HFF-Myc (cell line): ENCODE data around the gene PRLR.

Experiments used
- DNase-seq: peaks from one replicate; pipeline ENCODE4 v3.0.0-alpha.2; 2011; ENCODE audit warnings: low read depth; ENCODE audit errors: extremely low read depth
- H3K4me3 ChIP-seq: replicated peaks from 2 replicates; pipeline ENCODE4 v1.5.1; 2011; ENCODE audit warnings: low read depth, mild to moderate bottlenecking, control low read depth, low read length
- CTCF ChIP-seq: IDR thresholded peaks from 2 replicates; pipeline ENCODE4 v1.5.1; 2012; ENCODE audit warnings: mild to moderate bottlenecking, low read depth, low read length, control low read depth; ENCODE audit errors: missing control alignments

PRLR gene

DNA sequence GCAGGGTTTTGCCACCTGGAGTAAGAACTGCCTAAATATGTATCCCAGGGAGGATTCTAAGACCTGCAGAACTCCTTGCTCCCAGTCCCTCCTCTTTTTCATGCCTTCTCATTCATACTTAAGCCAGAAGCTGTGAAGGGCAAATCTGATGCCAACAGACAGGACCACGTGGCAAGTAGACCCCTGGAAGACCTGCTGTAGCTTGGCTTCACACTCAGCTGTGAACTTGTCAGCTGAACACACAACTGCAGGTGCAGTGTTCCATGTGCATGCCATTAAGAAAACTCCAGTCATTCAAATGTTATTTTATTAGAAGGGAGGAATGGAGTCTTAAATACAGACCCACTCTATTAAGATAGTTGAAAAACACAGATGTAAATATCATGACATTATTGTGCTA, 103.3 kb downstream of the PRLR start:
- DNase-seq = no peak
- no peak overlapping the region for H3K4me3 ChIP-seq
- no peak for TF ChIP-seq CTCF

DNA sequence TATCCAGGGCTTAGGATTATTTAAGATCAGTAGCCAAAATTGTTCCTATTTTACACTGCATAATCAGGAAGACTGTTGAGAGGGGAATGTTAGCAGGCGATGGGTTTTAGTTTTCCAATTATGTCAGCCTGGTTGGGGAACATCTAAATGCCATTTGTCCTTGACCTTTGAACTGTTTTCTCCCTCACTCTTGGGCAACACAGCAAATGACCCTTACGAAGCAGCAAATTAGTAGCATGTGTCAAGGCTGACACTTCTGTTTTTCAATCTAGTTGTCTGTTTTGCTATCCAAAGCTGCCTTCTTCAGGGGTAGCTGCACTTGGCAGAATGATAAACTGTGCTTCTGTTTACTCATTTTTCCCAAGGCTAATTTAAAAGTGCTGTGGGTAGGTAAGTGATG, 104.5 kb downstream of the PRLR start:
- no peak for TF ChIP-seq CTCF
- no peak for DNase-seq
- no peak overlapping the region for H3K4me3 ChIP-seq

GRCh38 chr5:35124932-35125331, 105.4 kb downstream of the PRLR start:
- DNase-seq = no peak
- no peak overlapping the region for H3K4me3 ChIP-seq
- TF ChIP-seq CTCF = no peak

- no peak overlapping the region for H3K4me3 ChIP-seq
- DNase-seq = no peak
- TF ChIP-seq CTCF = no peak
These were observed 107.5 kb downstream of the PRLR start for GRCh38 chr5:35122819-35123218.

- no peak for TF ChIP-seq CTCF
- DNase-seq = no peak
- no peak overlapping the region for H3K4me3 ChIP-seq
These were observed 109.6 kb downstream of the PRLR start for GRCh38 chr5:35120715-35121114.

- no peak for DNase-seq
- TF ChIP-seq CTCF = no peak
- H3K4me3 ChIP-seq = no peak overlapping the region
These were observed 112.3 kb downstream of the PRLR start for GRCh38 chr5:35117967-35118366.

DNA sequence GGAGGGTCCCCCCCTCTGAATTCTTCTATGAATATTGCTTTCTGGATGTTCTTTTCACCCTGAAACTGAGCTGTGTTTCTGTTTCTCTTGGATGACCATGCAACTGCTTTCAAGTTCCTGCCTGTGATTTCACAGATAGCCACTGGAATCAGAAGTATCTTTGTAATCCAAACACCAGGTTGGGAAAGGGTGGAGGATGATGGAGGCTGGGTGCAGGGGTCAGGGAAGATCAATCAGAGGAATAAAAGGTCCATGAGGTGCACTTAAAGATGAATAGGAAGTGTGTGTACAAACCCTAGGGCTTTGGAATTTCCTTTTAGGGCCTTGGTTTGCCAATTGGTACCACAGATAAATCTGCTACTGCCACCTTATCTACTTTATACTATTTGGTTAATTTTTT, 114.4 kb downstream of the PRLR start:
- no peak for TF ChIP-seq CTCF
- DNase-seq = no peak
- no peak overlapping the region for H3K4me3 ChIP-seq
